Measurements from ENCODE around the gene DLEC1.
A peak's percentile ranks its signal among the peaks of the same experiment; 100 is the strongest.

DLEC1 gene

GRCh38 chr3:38039101-38039898, at the start of gene DLEC1:
Gene DLEC1, plus strand, starts transcription at chr3:38039208. Its CDS starts 18 bp downstream, at chr3:38039226.
- DNase-seq (ENCODE audit: low read depth): peak; percentile 64

DNA sequence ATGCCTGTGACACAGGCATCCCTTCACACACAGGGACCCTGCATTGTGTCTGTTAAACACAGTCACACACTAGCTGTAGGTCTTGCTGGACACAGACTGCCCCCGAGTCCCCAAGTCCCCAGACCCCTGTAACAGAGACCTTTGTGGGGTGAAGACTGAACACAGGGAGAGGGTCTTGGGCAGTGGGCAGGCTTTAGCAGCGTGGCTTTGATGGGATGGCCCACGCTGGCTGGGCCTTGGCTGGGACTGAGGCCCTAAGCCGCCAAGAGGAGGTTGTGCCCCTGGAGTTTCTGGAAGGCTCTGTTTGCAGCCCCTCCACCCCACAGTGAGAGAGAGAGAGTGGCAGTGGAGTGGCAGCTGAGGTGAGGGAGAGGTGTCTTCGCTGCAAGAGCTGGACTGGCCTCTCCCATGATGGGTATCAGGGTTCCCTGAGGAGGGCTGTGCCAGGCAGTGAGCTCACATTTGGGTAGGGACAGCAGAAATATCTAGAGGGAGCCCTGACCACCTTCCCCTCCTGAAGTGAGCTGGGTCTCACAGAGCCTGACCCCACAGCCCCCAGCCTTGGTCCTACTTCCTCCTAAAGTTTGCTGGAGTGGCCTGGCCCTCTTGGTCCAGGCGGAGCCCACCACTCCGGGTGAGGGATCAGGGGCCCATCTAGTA, 49.1 kb upstream of the DLEC1 start:
- no peak for DNase-seq (ENCODE audit: low read depth)

DNA sequence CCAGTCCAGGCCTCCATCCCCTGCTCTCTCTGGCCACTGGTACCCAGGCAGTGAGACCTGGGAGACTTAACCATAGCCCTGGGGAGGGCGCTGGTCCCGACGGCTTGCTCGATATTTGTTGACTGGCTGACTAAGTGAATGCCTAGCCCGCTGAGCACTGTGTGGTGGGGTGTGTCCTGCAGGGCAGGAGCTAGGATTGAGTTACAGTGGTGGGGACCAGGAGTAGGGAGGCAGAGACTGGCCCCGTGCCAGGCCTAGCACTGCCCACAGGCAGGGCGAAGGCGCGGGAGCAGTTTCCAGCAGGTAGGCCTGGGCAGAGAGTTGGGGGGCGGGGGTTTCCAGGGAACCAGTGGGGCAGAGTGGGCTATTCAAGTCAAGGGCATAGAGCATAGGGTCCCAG, 48.5 kb upstream of the DLEC1 start, which contains the start of gene VILL:
TSS of gene VILL (plus strand) at position 260 of the 400 bp plus-strand sequence. CDS start 2,887 bp downstream, outside the sequence.
- no peak for DNase-seq (ENCODE audit: low read depth)

GRCh38 chr3:37991109-37991508, 47.9 kb upstream of the DLEC1 start:
- DNase-seq (ENCODE audit: low read depth): no peak

GRCh38 chr3:37991823-37992222, 47.2 kb upstream of the DLEC1 start:
- no peak for DNase-seq (ENCODE audit: low read depth)

DNA sequence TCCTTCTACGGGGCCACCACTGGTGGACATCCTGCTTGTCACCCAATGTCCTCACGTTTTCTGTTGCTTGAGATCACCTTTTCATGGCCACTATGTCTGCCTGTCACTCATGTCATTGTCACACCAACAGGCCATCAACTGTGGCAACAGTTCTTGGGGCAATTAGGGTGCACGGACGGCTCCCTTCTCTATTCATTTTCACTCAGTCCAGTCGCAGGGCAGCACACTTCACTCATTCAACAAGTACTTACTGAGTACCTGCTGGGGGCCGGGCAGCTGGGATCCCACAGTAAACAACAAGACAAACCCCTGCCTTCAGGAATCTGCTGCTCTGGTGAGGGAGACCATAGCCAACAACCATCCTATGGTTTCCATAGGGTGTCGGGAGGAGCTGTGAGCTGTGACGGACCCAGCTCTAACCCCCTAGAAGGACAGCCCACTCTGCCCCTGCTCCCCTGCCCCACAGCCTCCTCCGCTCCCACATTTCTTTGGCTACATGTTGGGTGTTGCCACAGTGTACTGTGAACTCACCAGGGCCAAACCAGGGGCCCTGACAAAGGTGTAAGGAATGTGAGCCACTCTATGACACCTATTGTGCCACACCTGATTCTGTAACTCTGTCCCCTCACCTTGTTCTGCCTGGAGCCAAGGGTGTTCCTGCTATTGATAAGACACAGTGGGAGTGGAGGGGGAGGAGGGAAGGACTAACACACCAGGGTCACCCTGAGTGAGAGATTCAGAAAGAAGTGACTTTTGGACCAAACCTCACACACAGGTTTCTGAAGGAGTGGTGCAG, 46.5 kb upstream of the DLEC1 start:
- DNase-seq (ENCODE audit: low read depth): no peak

DNA sequence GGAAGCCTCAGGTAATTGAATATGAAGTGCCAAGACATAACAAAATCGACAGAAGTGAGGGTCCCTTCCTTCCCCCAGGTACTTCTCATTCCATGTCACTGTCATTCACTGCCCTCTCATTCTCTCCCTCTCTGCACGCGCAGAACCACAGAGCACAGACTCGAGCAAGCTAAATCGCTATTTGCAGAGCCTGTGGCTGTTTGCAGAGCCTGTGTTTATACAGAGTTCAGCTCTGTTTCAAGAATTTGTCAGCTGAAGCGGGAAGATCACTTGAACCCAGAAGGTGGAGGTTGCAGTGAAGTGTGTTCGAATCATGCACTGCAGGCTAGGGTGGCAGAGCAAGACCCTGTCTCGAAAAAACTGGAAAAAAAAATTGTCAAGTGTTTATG, 45.9 kb upstream of the DLEC1 start:
- no peak for DNase-seq (ENCODE audit: low read depth)

- no peak for DNase-seq (ENCODE audit: low read depth)
These were observed 45.6 kb upstream of the DLEC1 start for GRCh38 chr3:37993460-37993819.

GRCh38 chr3:37993820-37994638, 45.0 kb upstream of the DLEC1 start:
- peak; percentile 89 for DNase-seq (ENCODE audit: low read depth)

- no peak for DNase-seq (ENCODE audit: low read depth)
These were observed 44.4 kb upstream of the DLEC1 start for GRCh38 chr3:37994639-37994972.

GRCh38 chr3:37995652-37996641, 43.1 kb upstream of the DLEC1 start:
- no peak for DNase-seq (ENCODE audit: low read depth)

GRCh38 chr3:37996785-37997301, 42.2 kb upstream of the DLEC1 start:
- peak; percentile 81 for DNase-seq (ENCODE audit: low read depth)

DNA sequence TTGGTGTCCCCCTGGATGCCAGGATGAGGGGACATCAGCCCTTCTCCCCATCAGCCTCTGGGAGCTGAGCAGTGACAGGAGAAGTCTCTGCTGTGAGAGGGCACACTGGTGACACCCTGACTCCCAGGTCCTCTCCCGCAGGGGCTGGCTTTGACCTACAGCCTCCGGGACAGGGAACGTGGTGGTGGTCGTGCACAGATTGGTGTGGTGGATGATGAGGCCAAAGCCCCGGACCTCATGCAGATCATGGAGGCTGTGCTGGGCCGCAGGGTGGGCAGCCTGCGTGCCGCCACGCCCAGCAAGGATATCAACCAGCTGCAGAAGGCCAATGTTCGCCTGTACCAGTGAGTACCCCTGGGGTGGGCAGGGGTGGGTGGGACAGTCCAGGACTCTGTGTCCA, 41.7 kb upstream of the DLEC1 start:
- DNase-seq (ENCODE audit: low read depth): no peak

GRCh38 chr3:37997791-37998370, 41.1 kb upstream of the DLEC1 start:
- DNase-seq (ENCODE audit: low read depth): no peak

GRCh38 chr3:37999836-38000235, 39.2 kb upstream of the DLEC1 start:
- no peak for DNase-seq (ENCODE audit: low read depth)

GRCh38 chr3:38000242-38000916, 38.6 kb upstream of the DLEC1 start:
- DNase-seq (ENCODE audit: low read depth): no peak

DNA sequence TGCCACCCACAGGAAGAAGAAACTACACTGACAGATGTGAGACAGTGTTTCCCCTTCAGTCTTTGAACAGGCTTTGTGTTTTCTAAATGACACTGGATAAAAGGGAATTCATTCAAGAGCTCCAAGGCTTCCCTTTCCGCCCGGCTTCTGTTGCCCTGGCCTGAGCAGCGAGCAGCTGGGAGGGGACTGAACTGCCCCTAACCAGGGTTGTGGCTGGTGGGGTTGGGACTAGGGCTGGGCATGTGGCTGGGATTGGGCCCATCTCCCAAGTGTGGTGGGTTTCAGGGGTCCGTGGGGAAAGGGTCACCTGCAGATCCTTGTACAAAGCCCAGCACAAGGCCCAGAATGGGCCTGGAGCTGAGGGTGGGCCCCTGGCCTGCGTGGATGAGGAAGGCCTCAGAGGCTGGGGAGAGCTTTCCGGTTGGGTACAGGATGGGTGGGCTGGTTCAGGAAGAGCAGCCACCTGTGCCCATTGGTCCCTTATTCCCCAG, 38.0 kb upstream of the DLEC1 start:
- no peak for DNase-seq (ENCODE audit: low read depth)

DNA sequence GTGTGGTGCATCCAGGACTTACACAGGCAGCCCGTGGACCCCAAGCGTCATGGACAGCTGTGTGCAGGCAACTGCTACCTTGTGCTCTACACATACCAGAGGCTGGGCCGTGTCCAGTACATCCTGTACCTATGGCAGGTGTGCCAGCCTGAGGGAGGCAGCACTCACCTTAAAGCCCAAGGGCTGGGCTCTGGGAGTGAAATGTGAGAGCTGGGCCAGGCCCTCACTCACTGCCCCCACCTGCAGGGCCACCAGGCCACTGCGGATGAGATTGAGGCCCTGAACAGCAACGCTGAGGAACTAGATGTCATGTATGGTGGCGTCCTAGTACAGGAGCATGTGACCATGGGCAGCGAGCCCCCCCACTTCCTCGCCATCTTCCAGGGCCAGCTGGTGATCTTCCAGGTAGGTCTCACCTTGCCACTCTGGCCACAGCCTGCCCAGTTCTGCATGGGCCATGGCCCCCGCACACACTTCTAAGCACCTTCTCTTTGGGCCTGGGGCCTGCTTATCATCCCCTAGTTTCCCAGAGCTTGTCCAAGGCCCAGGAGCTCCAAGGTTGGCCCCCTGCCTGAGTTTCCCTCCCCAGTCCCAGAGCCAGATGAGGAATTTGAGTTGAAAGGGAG, 37.4 kb upstream of the DLEC1 start:
- no peak for DNase-seq (ENCODE audit: low read depth)

All from iris pigment epithelial cell (primary cell).